GM06990 (cell line): Measurements from ENCODE around the gene PEPD.

Experiments
- DNase-seq: peaks from one replicate; pipeline ENCODE4 v3.0.0-alpha.2; 2011; ENCODE audit not compliant: insufficient read length; ENCODE audit errors: extremely low read depth
- H3K27me3 ChIP-seq: replicated peaks from 2 replicates; pipeline ENCODE4 v1.6.0; 2011; ENCODE audit warnings: low read length; ENCODE audit not compliant: control insufficient read depth, insufficient read depth
- H3K36me3 ChIP-seq: 2 replicates; pipeline ENCODE4 v1.5.1; 2011; ENCODE audit warnings: low read length; ENCODE audit not compliant: control insufficient read depth, insufficient read depth
- H3K4me3 ChIP-seq: replicated peaks from 2 replicates; pipeline ENCODE4 v1.5.1; 2011; ENCODE audit warnings: low read depth, mild to moderate bottlenecking, control low read depth, low read length
- TF ChIP-seq, protein P1 (sequence below): IDR thresholded peaks from 2 replicates; pipeline ENCODE4 v1.5.1; 2011; ENCODE audit warnings: low read length, control low read depth, mild to moderate bottlenecking, inconsistent platforms; ENCODE audit not compliant: insufficient read depth, poor library complexity, severe bottlenecking

The PEPD gene

DNA sequence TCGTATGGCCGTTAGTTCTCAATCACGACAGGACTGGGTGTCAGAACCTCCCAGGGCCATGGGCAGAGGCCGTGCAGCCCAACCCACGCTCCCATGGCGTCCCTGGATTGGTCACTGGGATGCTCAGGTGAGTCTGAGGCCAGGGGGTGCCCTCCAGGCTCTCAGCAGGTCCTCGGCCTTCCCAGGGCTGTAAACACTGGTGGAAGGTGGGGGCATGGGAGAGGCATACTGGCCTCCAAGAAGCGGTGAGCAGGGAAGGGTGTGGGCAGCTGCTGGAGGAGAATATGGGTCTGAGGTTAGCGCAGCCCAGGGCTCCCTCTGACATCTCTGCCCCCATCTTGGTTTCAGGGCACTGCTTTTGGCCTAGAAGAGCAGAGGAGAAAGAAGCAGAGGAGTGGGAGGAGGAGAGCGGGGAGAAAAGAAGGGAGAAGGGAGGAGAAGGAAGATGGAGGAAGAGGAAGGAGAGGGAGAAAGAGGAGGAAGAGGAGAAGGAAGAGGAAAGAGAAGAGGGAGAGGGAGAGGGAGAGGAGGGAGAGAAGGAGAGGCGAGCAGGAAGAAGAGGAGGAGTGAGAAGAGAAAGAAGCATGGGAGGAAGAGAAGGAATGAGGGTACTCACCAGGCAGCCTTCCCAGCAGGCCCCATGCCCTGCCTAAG, 85.8 kb downstream of the PEPD start:
- H3K4me3 ChIP-seq, result no peak overlapping the region
- H3K36me3 ChIP-seq, result no peaks in the 10 kb centered on the region
- no peaks in the 10 kb centered on the region for H3K27me3 ChIP-seq
- TF ChIP-seq, protein P1, sequence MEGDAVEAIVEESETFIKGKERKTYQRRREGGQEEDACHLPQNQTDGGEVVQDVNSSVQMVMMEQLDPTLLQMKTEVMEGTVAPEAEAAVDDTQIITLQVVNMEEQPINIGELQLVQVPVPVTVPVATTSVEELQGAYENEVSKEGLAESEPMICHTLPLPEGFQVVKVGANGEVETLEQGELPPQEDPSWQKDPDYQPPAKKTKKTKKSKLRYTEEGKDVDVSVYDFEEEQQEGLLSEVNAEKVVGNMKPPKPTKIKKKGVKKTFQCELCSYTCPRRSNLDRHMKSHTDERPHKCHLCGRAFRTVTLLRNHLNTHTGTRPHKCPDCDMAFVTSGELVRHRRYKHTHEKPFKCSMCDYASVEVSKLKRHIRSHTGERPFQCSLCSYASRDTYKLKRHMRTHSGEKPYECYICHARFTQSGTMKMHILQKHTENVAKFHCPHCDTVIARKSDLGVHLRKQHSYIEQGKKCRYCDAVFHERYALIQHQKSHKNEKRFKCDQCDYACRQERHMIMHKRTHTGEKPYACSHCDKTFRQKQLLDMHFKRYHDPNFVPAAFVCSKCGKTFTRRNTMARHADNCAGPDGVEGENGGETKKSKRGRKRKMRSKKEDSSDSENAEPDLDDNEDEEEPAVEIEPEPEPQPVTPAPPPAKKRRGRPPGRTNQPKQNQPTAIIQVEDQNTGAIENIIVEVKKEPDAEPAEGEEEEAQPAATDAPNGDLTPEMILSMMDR, result no peak
- no peak for DNase-seq

GRCh38 chr19:33434886-33435705, 86.5 kb downstream of the PEPD start:
- TF ChIP-seq, protein P1, result no peak
- H3K27me3 ChIP-seq, result no peaks in the 10 kb centered on the region
- no peaks in the 10 kb centered on the region for H3K36me3 ChIP-seq
- H3K4me3 ChIP-seq, result no peak overlapping the region
- no peak for DNase-seq

DNA sequence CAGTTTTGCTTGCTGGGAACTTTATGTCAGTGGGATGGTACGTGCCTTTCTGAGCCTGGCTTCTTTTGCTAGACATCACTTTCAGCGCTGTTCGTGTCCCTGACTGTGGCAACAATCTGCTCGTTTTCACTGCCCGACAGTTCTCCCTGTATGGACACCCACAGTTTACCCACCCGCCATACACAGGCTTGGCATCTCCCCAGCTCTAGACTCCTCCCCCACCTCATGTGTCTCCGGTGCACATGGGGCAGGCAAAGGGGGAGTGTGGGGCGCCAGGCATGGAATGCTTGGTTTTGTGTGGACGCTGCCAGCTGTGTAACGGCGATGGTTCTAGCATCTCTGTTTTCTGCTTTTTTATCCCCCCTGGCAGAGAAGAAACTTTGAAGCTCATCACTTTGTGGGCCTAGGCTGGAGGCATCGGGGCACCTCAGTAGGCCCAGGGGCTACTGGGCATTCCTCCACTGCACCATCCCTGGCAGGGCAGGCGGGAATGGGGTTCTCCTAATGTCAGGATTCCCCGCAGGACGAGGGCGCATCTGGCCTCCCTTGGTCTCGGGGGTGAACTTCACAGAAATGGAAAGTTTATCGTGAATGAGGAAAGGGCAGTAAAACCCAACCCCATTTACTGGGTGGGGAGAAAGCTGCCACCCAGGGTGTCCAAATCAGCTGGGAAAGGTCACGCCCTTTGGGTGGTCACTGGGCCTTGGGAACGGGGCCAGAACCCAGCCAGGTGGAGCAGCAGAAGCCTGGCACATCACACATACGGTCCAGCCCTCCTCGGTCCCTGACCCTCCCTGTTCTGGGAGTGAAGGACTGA, 87.3 kb downstream of the PEPD start:
- TF ChIP-seq, protein P1, result no peak
- DNase-seq, result no peak
- Histone ChIP-seq H3K27me3 (no peaks in the 10 kb centered on the region), H3K36me3 (no peaks in the 10 kb centered on the region), H3K4me3 (no peak overlapping the region)

- H3K27me3 ChIP-seq, result no peaks in the 10 kb centered on the region
- no peak overlapping the region for H3K4me3 ChIP-seq
- H3K36me3 ChIP-seq, result no peaks in the 10 kb centered on the region
- no peak for DNase-seq
- TF ChIP-seq, protein P1, result no peak
Measured at GRCh38 chr19:33432446-33433170, 89.0 kb downstream of the PEPD start.

DNA sequence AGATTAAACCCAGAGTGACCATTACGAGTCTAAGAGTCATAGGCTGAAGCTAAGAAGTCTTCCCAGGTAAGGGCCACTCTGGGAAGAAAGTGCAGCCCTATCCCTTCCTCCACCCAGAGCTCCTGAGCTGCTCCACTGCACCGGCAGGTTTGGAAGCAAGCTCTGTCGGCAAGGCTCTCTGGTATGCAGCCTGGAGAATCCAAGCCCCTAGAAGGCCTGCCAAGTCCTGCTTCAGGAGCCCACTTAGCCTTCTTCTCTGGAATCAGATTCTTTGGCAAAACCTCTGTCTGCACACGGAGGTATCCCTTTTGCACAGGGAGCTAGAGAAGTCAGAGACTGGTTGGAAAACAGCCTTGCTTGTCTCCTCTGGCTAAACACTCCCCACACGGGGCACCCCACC, 89.6 kb downstream of the PEPD start:
- Histone ChIP-seq H3K4me3 (no peak overlapping the region), H3K27me3 (no peaks in the 10 kb centered on the region), H3K36me3 (no peaks in the 10 kb centered on the region)
- TF ChIP-seq, protein P1, result no peak
- DNase-seq, result no peak
